Myocyte (in vitro differentiated cells): Measurements from ENCODE around the gene BPIFB2. TPM values are rescaled to one million over a fixed set of nuclear protein-coding genes. Genes with fewer than 3 reads are reported as not detected.
"Not testable (repeated sequence)": the region's sequence is repeated elsewhere in the genome, so short reads cannot be mapped to it uniquely, and the experiment has no call there.

Experiments used
- DNase-seq: peaks from one replicate; pipeline ENCODE4 v3.0.0-alpha.2; 2012; ENCODE audit warnings: low read depth
- total RNA-seq: library from RNA; depleted of rRNA; stranded (reverse); fragments of >200 nt; gene quantifications from 2 replicates; pipeline ENCODE4 v1.2.3, GENCODE V29; 2014

The BPIFB2 gene
- total RNA-seq, 1 donor from 2014 or later = not detected

- no peak for DNase-seq
These were observed 37.2 kb upstream of the BPIFB2 start for GRCh38 chr20:32970115-32970972.

DNA sequence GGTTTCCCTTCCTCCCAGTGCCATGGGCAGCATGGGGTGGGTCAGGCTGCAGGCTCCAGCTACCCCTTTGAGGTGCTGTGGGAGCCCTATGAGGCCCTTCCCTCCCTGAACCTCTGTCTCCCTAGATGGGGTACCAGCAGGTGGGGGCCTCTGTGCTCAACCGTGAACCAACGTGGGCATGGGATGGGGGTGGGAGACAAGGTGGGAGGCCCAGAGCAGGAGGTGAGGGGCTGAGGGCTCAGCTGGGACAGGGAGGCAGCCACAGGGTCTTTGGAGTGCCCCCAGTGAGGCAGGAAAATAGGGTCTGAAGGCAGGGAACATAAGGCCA, 36.6 kb upstream of the BPIFB2 start:
- DNase-seq = no peak

DNA sequence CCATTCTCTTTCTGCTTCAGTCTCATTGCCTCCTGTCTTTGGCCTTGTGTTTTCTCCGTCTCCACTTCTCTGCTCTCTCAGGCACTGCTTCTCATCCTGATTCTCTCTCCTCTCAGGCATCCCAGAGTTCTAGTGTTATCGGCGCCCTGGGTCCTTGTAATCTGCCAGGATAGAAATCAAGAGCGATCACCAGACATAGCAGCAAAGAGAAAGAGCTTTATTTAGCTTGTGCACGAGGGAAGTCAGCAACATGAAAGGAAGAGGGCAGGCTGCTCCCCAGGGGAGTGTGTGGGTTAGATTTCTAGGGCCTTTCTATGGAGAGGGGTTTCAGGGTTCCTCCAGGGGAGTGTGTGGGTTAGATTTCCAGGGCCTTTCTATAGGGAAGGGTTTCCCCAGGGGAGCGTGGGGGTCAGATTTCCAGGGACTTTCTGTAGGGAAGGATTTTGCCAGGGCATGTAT, 35.8 kb upstream of the BPIFB2 start:
- peak; percentile 3 for DNase-seq

- DNase-seq = no peak
These were observed 35.1 kb upstream of the BPIFB2 start for GRCh38 chr20:32972181-32973076.

GRCh38 chr20:32973077-32973717, 34.3 kb upstream of the BPIFB2 start:
- no peak for DNase-seq

DNA sequence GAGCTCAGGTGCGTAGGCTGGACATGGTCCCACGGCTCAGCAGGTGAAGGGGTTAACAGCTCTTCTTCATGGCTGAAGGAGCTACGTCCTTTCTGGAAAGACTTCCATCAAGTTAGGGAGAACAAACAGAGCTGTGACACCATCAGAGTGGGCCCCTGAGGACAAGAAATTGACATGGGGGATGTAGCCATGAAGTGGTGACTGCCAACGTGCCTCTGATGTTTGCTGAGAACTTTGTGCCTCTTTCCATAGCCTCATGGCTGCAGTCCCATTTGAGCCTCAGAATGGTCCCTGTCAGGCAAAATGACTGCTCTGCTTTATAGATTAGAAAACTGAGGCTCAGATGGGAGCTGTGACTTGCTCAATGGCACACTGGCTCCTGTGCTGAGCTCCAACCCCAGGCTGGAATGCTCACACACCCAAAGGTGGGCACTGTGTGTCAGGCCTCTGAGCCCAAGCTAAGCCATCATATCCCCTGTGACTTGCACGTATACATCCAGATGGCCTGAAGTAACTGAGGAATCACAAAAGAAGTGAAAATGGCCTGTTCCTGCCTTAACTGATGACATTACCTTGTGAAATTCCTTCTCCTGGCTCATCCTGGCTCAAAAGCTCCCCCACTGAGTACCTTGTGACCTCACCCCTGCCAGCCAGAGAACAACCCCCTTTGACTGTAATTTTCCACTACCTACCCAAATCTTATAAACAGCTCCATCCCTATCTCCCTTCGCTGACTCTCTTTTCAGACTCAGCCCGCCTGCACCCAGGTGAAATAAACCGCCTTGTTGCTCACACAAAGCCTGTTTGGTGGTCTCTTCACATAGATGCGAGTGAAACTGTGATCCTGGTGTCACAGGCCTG, 33.1 kb upstream of the BPIFB2 start:
- not testable (repeated sequence) for DNase-seq

- not testable (repeated sequence) for DNase-seq
These were observed 32.4 kb upstream of the BPIFB2 start for GRCh38 chr20:32975121-32975520.

DNA sequence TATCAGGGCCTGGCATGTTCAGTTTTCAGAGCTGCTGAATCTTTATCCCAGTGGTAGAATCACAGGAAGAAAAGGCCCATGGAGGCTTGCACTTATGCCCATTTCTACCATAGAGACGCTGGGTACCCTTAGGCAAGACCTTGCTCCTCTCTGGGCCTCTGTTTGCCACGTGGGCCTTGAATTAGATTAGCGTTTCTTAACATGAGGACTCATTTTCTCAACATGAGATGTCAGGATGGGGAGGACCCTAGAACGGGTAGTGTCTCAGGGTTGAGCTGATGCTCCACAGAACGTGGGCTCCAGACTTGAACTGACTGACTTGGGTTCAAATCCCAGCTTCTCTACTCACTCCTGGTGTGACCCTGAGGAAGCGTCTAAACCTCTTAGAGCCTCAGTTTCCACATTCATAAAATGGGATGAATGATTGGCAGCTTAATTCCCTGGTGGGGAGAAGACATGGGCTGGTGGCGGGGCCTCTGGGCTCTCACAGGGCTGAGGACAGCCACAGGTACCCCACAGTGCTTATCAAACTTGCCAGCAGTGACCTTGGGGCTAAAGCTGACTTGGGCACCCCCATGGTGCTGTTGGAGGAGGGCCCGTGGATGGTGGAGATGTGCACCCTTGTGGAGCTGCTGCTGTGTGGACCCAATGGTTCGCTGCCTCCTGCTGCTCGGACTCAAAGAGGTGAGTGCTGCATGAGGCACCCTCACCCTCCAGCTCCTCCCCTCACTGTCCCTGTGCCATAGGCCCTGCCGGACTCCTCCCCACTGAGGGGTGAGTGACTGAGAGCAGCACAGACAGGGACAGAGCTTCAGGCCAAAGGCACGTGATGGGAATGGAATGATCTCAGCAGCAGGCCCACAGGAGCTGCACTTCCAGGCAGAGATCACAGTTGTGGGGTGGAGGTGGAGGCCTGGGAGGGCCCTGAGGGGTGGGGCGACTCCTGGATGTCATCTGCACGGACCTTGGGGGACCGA, 31.5 kb upstream of the BPIFB2 start:
- no peak for DNase-seq

DNA sequence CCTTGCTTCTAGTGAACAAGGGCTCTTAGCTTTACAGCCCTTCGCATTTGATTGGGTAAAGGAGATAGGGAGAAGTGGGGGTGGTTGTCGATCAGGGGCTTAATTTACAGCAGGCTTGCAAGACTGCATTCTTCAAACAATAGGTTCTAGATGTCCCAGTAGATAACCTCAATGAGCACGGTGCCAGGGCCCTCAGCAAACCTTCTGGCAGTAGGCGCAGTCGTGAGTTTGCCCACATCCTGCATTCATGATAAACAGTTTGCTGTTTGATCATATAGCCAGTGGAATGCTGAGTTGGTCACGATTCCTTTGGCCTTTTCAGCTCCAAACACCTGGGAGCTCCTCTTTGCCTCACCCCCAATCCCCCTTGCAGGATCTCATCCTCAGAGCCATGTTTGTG, 30.8 kb upstream of the BPIFB2 start:
- no peak for DNase-seq

- no peak for DNase-seq
These were observed 30.1 kb upstream of the BPIFB2 start for GRCh38 chr20:32977281-32978008.

DNA sequence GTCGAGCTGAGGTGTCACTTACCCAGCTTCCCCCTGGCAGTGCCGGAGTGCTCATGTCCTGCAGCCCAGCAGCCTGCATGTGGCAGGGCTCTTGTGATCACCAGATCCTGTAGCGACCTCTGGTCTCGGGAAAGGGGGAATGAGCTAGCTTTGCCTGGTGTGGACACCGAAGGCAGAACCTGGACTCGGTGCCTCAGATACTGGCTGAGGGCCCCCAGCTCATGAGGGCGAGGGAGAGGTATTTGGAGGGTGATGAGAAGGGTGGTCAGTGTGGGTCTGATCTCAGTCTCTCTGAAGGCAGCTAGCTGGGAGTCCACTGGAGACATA, 29.5 kb upstream of the BPIFB2 start:
- DNase-seq = no peak

- no peak for DNase-seq
These were observed 28.1 kb upstream of the BPIFB2 start for GRCh38 chr20:32979201-32979998.

- DNase-seq = no peak
These were observed 27.2 kb upstream of the BPIFB2 start for GRCh38 chr20:32980131-32980941.

- DNase-seq = no peak
These were observed 26.5 kb upstream of the BPIFB2 start for GRCh38 chr20:32980990-32981389.

DNA sequence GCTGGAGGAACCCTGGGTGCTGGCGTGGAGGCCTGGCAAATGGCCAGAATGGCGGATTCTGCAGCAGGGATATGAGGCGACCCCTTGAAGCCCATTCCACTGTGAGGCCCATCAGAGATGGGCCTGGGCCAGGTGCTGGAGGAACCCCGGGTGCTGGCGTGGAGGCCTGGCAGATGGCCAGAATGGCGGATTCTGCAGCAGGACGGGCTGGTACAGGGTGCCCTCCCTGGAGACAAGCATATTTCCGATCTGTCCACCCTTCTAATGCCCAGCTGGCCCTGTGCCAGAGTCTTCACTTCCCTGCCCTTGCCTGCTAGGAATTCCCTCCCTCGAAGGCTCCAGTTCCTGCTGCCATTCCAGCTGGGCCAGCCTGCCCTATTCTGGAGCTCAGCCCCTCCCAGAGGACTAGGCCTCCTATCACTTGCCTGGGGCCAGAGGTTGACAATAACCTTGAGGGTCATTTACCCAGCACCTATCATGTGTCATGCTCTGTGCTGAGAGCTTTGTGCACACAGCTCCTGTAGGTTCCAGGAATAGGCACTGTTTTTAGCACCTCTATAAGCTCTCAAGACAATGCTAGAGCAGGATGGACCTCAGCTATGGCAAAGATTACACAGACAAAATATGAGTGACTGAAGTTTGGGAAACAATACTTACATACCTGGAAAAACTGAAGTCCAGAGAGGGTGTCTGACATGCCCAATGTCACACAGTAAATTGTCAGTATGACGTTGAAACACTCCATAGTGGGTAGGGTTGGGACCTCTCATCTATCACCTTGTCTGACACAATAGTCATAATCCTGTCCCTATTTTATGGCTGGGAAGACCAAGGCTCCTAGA, 24.7 kb upstream of the BPIFB2 start:
- DNase-seq = peak; percentile 8

- no peak for DNase-seq
These were observed 23.9 kb upstream of the BPIFB2 start for GRCh38 chr20:32983459-32984112.
